AML-193 (cell line): ENCODE results near the gene CIDEC.
A peak's percentile ranks its signal among the peaks of the same experiment; 100 is the strongest.

Experiments
- DNase-seq, 2 experiments: peaks; one replicate each; lab custom pipeline; 2025; lab: John Stamatoyannopoulos, UW

The CIDEC gene

GRCh38 chr3:9879830-9880549 lies at the start of gene CIDEC:
Gene CIDEC (minus strand): TSS chr3:9880253. CDS start chr3:9878486, 1,767 bp downstream.
- no peak for DNase-seq

GRCh38 chr3:9928158-9928557 lies 48.1 kb upstream of the CIDEC start:
- no peak for DNase-seq

- no peak for DNase-seq
Measured at GRCh38 chr3:9918261-9919038, 38.4 kb upstream of the CIDEC start.

- no peak for DNase-seq
Measured at GRCh38 chr3:9917820-9918219, 37.8 kb upstream of the CIDEC start.

- DNase-seq, result no peak
Measured at GRCh38 chr3:9916734-9917680, 37.0 kb upstream of the CIDEC start, which contains the start of gene IL17RC. Gene IL17RC (plus strand): TSS chr3:9917098. CDS start chr3:9917316, 218 bp downstream.

- DNase-seq, result no peak
Measured at GRCh38 chr3:9916346-9916733, 36.3 kb upstream of the CIDEC start.

GRCh38 chr3:9915254-9916141 lies 35.4 kb upstream of the CIDEC start:
- peak; percentile 41 to 57 for DNase-seq

GRCh38 chr3:9914559-9915253 lies 34.7 kb upstream of the CIDEC start:
- DNase-seq, result peak in 1 of 2 experiments; percentile 47

GRCh38 chr3:9914011-9914410 lies 34.0 kb upstream of the CIDEC start:
- no peak for DNase-seq

GRCh38 chr3:9913601-9914000 lies 33.5 kb upstream of the CIDEC start:
- no peak for DNase-seq

- DNase-seq, result peak; percentile 69 to 85
Measured at GRCh38 chr3:9912294-9912935, 32.4 kb upstream of the CIDEC start.

GRCh38 chr3:9911863-9912262 lies 31.8 kb upstream of the CIDEC start:
- DNase-seq, result no peak

GRCh38 chr3:9909221-9910013 lies 29.4 kb upstream of the CIDEC start:
- DNase-seq, result no peak

GRCh38 chr3:9908286-9908685 lies 28.2 kb upstream of the CIDEC start:
- no peak for DNase-seq

GRCh38 chr3:9906480-9906879 lies 26.4 kb upstream of the CIDEC start:
- DNase-seq, result no peak

GRCh38 chr3:9903904-9904303 lies 23.9 kb upstream of the CIDEC start:
- no peak for DNase-seq

GRCh38 chr3:9903238-9903624 lies 23.2 kb upstream of the CIDEC start:
- DNase-seq, result no peak

- DNase-seq, result no peak
Measured at GRCh38 chr3:9902372-9903237, 22.6 kb upstream of the CIDEC start, which contains the start of gene IL17RE. Gene IL17RE (plus strand): TSS chr3:9902848. CDS start chr3:9902933, 85 bp downstream.
